D341Med (cell line): Measurements from ENCODE around the gene GPX2.

Experiments used
- DNase-seq: peaks from one replicate; pipeline ENCODE4 v3.0.0; 2012; ENCODE audit warnings: low spot score

The GPX2 gene

GRCh38 chr14:64939817-64940190, 2.7 kb downstream of the GPX2 start:
- no peak for DNase-seq

- no peak for DNase-seq
These were observed 3.4 kb downstream of the GPX2 start for GRCh38 chr14:64938972-64939816.

- DNase-seq = no peak
These were observed 4.7 kb downstream of the GPX2 start for GRCh38 chr14:64937821-64938193.

- no peak for DNase-seq
These were observed 5.2 kb downstream of the GPX2 start for GRCh38 chr14:64937171-64937820.

GRCh38 chr14:64935508-64935907, 7.0 kb downstream of the GPX2 start:
- DNase-seq = no peak

- no peak for DNase-seq
These were observed 8.1 kb downstream of the GPX2 start for GRCh38 chr14:64934338-64934929.

GRCh38 chr14:64932231-64932630, 10.3 kb downstream of the GPX2 start:
- no peak for DNase-seq

- no peak for DNase-seq
These were observed 11.4 kb downstream of the GPX2 start for GRCh38 chr14:64931123-64931522.

GRCh38 chr14:64930085-64930843, 12.3 kb downstream of the GPX2 start:
- no peak for DNase-seq

- DNase-seq = no peak
These were observed 13.6 kb downstream of the GPX2 start for GRCh38 chr14:64929014-64929359.

- no peak for DNase-seq
These were observed 14.1 kb downstream of the GPX2 start for GRCh38 chr14:64928239-64929013.

GRCh38 chr14:64927031-64927430, 15.5 kb downstream of the GPX2 start:
- no peak for DNase-seq

- no peak for DNase-seq
These were observed 16.0 kb downstream of the GPX2 start for GRCh38 chr14:64926398-64926995.

- no peak for DNase-seq
These were observed 19.5 kb downstream of the GPX2 start for GRCh38 chr14:64923015-64923414.

GRCh38 chr14:64920465-64920864, 22.1 kb downstream of the GPX2 start:
- DNase-seq = no peak

GRCh38 chr14:64919618-64920017, 22.9 kb downstream of the GPX2 start:
- no peak for DNase-seq

- no peak for DNase-seq
These were observed 23.3 kb downstream of the GPX2 start for GRCh38 chr14:64919215-64919614.

- DNase-seq = no peak
These were observed 24.3 kb downstream of the GPX2 start for GRCh38 chr14:64918216-64918615.

- DNase-seq = no peak
These were observed 26.7 kb downstream of the GPX2 start for GRCh38 chr14:64915797-64916196.

- DNase-seq = no peak
These were observed 27.5 kb downstream of the GPX2 start for GRCh38 chr14:64915029-64915424.

GRCh38 chr14:64914237-64915028, 28.1 kb downstream of the GPX2 start, which contains the start of gene CHURC1:
TSS of gene CHURC1 (plus strand) at chr14:64914455. CDS start at chr14:64914496, 41 bp downstream.
- DNase-seq = peak; percentile 97
